ENCODE data around the gene PTAFR.
"Not testable (repeated sequence)": the region's sequence is repeated elsewhere in the genome, so short reads cannot be mapped to it uniquely, and the experiment has no call there.

The PTAFR gene

DNA sequence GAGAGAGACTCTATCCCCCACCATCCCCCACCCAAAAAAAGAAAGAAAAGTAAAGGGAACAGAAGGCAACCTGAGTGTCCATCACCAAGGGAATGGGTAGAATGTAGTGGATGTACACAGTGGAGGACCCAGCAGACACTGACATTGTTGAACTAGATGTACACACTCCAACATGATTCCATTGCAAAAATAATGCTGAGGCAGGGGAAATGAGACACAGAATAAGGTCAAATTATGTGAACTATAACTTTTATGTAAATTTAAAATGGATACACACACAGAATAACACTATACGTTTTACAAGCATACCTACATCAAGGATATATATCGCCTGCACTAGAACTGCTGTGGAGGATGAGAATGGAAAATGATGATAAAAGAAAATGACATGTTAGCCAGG is 34.8 kb downstream of the PTAFR start:
- DNase-seq, result no peak

DNA sequence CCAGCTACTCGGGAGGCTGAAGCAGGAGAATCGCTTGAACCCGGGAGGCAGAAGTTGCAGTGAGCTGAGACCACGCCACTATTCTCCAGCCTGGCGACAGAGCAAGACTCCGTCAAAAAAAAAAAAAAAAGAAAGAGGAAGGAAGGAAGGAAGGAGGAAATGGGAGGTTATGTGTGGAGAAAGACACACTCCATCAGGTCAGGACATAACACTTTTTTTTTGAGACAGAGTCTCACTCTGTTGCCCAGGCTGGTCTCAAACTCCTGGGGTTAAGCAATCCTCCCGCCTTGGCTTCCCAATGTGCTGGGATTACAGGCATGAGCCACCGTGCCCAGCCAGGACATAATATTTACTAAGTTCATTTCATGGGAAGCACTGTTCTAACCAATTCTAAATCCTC is 36.6 kb downstream of the PTAFR start:
- DNase-seq, result not testable (repeated sequence)

DNA sequence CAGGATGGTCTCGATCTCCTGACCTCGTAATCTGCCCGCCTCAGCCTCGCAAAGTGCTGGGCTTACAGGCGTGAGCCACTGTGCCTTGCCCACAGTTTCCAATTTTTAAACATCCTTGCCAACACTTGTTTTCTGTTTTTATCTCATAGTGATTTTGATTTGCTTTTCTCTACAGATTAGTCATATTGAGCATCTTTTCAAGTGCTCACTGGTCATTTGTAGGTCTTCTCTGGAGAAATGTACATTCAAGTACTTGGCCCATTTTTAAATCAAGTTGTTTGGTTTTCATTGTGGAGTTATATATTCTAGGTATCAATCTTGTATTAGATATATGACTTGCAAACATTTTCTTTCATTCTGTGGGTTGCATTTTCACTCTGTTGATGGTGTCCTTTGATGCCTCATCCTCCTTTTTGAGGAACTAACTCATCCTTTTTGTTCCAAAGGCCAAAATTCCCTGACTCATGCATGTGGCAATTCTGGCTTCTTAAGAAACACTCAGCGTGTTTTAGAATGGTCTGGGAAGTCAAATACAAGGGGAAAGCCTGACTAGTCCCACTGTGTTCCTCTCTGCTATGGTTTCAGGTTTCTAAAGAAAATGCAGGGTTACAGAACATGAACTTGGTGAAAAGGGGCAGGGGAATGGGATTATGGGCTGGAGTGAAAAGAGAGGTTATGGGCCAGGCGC is 37.3 kb downstream of the PTAFR start:
- DNase-seq, result no peak

DNA sequence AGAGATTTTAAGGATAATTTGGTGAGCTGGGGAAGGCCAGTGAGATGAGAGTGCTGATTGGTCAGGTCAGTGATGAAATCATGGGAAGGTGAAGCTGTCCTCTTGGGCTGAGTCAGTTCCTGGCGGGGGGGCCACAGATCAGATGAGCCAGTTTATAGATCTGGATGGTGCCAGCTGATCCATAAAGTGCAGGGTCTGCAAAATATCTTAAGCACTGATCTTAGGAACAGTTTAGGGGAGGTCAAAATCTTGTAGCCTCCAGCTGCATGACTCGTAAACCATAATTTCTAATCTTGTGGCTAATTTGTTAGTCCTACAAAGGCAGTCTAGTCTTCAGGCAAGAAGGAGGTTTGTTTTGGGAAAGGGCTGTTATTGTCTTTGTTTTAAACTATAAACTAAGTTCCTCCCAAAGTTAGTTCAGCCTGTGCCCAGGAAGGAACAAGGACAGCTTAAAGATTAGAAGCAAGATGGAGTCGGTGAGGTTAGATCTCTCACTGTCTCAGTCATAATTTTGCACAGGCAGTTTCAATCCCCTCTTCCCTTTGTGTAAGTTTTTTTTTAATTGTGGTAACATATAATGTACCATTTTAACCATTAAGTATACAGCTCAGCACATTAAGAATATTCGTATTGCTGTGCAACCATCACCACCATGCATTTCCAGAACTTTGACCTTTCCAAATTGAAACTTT is 39.4 kb downstream of the PTAFR start:
- no peak for DNase-seq

DNA sequence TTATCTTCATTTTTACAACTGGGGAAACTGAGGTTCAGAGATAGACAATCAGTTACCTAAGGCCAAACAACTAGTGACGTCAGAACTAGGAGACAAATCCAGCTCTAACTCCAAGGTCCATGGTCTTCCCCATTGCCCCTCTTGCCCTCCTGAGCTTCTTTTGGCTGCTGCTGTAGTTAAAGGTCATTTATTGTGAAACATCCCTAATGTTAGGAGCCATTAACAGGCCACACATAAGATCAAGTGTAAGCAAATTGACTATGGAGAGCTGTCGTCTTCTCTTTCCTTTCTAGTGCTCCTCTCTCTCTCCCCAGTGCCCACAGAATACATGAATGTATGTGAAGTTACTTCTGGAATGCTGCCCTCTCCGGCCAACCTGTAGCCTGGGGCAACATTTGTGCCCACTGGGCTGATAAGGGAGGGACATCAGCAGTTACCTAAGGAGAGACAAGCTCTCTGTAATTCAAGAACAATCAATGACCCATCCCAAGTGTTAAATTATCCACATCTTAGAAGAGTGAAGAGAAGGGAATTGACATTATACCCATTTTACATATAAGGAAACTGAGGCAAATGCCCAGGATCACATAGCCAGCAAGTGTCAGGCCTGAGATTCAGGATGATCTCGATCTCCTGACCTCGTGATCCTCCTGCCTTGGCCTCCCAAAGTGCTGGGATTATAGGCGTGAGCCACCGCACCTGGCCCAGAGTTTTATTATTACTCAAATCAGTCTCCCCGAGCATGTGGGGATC is 40.1 kb downstream of the PTAFR start:
- DNase-seq, result no peak

DNA sequence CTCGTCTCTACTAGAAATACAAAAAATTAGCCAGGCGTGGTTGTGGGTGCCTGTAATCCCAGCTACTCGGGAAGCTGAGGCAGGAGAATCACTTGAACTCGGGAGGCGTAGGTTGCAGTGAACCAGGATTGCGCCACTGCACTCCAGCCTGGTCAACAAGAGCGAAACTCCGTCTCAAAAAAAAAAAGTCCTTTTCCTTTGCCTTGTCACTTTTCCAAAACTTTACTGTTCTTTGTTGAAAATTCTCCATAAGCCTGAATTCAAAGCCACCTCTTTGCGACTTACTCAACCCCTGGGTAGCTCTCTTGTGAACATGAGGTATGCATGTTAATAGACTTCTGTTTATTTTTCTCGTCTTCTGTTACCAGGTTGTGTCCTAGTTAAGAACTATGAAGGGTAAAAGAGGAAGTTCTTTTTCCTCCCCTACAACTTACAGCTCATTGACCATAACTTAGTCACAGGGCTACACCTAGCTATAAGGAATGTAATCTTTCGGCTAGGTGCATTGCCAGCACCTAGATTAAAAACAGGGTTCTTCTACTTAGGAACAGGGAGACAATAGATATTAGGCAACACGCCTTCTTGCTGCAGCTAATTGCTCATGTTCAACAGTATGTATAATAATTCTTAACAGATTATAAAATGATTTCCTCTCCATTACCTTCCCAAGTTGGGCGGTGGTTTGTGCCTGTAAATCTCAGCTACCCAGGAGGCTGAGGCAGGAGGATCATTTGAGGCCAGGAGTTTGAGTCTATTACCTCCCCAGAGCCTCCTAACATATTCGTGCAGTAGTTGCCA is 40.9 kb downstream of the PTAFR start:
- no peak for DNase-seq

DNA sequence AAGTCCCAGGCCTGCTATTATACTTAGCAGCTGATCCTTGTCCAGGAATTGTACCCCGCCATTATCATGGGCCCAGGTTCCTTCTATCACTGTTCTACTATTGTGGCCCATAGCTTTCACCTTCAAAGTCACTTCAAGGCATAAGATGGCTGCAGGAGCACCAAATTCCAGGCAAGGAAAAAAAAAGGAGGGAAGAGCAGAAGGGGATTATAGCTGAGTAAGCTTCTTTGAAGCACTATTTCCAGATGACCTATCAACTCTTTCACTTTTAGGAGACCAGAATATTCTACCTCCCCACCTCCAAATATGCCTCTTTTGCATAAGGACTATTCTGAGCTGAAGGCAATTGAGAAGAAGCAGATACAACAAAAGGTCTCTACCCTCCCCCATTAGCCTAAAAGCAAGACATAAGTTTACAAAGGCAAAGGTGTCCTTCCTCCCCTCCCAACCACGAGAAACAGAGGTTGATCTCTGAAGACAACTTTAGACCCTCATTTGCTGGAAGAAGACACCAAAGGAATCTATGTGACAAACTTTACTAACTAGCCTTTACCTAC is 41.8 kb downstream of the PTAFR start:
- no peak for DNase-seq

DNA sequence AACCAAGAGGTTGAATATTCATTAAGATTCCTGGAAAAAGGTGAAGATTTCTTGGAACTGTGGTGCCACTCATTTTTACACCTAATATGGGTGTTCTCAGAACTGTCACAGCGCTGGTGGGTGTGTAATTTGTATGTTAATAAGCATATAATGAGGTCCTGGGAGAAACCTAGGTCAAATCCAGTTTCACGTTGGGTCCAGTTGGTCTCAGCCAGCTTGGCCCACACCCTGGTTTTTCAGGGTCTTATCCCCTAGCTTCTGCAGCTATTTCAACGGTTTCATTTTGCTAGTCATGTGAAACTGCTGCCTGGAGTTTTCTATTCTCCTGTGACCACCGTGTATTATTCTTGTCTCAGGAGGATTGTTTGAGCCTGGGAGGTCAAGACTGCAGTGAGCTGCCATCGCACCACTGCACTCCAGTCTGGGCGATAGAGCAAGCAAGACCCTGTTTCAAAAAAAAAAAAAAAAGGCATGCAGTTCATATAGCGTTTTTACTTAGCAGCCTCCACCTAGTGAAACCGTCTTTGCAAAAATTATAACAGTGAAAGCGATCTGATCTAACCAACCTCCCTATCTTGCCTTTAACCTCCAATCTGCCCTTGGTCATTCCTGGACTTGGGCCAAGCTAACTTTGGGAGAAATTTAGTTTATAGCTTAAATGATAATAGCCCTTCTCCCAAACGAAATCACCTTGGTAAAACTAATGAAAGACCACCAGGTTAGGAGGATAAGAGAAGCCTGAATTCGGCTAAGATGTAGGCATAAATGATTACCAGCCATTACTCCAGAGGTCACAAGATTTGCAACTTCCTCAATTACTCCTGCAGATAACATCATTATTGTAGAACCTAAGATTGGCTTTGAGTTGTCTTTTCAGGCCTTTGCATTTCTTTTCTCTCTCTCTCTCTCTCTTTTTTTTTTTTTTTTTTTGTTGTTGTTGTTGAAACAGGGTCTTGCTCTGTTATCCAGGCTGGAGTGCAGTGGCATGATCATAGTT is 44.0 kb downstream of the PTAFR start:
- no peak for DNase-seq

DNA sequence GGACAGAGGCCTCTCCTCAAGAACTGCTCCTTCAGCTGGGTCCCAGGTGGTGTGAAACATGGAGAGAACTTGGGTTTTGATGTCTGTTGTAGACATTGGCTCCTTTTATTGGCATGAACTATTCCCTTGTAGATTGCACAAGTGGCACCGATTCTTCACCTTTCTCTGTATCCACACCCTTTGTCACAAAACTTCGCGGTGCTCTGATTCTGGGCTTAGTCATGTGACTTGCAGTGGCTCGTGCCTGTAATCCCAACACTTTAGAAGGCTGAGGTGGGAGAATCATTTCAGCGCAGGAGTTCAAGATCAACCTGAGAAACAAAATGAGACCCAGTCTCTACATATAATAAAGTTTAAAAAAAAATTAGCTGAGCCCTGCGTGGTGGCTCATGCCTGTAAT is 45.6 kb downstream of the PTAFR start:
- no peak for DNase-seq

DNA sequence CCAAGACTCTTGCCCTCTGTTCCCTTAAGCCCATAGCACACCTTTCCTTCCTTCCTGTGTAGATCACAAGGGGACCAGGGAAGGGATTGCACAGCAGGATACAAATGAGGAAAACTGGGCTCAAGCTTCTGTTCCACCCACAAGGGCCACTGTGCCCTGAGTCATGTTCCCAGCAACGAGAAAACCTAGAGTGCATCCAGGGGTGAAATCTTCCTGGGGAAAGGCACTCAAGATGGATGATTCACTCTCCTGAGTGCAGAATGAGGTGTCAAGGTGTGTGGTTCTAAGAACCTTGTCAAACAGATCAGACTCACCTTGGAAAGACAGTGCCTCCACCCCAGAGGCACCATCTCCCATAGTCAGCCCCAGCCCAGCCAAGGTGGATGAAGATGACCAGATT is 47.3 kb downstream of the PTAFR start:
- no peak for DNase-seq

DNA sequence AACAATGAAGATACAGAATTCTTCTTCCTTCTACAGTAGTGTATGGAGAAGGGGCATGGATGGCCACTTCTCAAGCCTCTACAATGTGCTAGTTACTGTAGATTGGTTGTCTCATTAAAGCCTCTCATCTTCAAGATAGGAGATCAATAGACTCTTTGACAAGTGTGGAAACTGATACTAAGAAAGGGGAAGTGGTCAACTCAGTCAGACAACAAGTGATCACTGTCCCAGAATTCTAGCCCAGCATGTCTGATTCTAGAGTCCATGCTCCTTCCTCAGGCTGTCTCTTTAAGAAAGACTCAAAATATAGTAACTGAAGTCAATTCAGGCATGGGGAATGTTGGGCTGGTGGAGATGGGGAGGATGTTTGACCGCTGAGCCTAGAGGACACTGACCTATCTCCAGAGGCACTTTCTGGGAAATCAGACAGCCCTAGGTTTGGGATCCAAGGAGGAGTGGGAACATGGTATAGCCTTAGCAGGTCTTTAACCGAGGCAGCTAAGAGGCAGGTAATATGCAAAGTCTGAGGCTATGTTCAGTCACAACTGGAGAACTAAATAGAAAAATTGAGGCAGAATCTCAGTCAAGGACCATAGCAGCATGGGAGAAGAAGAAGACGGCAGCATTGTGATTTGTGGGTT is 48.8 kb downstream of the PTAFR start:
- DNase-seq, result no peak

DNA sequence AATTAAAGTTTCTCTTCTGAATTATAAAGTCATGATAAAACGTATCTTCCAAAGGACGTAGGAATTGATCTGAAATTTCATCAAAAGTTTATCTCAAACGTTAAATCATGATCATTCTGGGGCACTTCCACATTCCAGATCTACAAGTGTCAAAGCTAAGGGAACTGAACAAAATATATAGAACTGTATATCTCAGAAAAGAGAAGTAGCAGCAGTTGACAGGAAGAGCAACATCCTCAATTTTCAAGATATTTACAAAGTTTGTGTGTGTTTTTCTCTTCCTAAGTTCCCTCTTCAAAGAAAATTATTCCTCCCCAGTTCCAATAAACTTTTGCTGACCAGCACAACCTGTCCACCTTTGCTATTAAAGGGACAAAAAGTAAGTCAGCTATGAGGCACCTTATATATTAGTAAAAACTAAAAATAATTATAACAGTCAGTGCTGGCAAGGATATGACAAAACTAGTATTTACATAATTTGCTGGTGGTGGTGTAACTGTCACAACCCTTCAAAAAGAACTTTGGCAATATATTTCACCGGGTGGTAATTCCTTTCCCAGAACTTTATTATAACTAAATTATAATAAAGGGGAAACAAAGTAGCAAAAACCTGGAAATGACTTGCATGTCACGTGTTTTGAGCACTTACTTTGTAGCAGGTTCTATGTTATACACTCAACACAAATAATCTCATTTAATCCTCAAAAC is 49.6 kb downstream of the PTAFR start:
- no peak for DNase-seq

DNA sequence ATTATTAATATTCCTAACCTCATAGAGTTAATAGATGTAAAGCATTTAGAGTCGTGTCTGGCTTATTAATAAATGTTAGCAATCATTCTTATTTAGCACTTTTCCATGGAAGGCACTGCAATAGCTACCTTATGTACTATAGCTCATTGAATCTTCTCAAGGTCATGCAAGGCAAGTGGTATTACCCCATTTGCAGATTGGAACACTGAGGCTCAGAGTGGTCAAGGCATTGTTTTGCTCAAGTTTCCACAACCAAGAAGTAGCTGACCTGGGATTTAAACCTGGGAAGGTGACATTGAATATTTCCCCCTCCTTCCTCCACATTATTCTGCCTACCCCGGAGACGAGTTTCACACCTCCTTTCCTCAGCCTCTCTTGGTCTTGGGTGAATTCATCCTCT is 50.3 kb downstream of the PTAFR start:
- DNase-seq, result no peak

DNA sequence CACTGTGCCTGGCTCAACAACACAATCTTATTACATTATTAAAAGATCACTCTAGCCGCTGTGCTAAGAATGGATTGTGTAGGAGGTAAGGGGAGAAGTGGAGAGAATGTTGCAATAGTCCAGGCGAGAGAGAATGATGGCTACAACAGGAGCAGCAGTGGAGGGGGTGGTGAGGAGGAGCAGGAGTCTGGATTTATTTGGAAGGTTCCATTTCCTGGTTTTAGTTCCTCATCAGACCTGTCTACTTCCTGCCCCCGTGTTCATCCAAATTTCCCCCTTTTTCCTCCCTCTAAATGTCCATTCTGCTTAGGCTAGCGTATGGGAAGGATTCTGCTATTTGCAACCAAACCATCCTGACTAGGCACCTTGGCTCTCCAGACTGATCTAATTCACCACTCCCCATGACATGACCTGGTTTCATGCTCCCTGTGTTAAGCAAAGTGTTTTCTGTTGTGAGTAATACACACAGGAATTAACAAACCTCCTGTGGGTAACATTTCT is 53.0 kb downstream of the PTAFR start:
- no peak for DNase-seq

DNA sequence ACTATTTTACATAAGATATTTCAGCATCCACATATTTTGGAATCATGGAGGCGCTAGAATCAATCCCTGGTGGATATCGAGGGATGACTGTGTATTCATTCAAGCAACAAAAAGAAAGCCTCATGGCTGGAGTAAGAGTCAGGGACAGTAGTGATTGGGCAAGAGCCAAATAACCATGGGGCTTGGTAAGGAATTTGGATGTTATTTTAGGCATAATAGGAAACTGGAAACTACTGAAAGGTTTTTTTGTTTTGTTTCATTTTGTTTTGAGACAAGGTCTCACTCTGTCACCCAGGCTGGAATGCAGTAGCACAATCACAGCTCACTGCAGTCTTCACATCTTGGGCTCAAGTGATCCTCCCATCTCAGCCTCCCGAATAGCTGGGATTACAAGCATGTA is 54.3 kb downstream of the PTAFR start:
- no peak for DNase-seq

DNA sequence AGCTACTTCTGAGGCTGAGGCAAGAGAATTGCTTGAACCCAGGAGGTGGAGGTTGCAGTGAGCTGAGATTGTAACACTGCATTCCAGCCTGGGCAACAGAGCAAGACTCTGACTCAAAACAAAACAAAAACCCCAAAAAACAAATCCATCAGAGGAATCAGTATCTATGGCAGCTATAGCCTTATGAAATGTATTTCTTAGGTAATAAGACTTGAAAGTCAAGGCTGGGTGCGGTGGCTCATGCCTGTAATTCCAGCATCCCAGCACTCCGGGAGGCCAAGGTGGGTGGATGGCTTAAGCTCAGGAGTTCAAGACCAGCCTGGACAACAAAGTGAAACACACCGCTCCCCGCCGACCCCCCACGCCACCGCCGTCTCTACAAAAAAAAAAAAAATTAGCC is 56.9 kb downstream of the PTAFR start:
- no peak for DNase-seq

DNA sequence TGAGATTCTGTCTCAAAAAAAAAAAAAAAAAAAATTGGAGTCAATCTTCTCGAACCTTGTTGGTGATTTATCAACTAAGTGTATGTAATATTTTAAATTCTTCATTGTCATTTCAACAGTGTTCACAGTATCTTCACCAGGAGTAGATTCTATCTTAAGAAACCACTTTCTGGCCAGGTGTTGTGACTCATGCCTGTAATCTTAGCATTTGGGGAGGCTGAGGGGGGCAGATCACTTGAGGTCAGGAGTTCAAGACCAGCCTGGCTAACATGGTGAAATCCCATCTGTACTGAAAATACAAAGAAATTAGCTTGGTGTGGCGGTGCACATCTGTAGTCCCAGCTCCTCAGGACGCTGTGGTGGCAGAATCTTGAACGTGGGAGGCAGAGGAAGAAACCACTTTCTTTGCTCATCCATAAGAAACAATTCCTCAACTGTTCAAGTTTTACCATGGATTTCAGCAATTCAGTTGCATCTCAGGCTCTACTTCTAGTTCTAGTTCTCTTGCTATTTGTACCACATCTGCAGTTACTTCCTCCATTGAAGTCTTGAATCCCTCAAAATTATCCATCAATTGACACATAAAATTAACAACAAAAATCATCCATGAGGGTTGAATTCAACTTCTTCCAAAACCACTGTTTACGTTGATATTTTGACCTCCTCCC is 57.7 kb downstream of the PTAFR start:
- DNase-seq, result no peak

DNA sequence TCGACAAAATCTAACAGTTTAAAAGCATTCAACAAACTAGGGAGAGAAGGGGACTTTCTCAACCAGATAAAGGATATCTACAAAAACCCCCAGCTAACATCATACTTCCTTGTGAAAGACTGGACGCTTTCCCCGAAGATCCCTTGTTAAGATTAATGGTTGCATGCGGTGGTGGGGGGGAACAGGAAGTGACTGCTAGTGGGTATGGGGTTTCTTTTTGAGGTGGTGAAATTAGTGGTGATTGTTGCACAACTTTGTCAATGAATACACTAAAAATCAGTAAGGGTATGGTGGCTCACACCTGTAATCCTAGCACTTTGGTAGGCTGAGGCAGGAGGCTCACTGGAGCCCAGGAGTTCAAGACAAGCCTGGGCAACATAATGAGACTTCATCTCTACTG is 61.2 kb downstream of the PTAFR start:
- DNase-seq, result no peak

DNA sequence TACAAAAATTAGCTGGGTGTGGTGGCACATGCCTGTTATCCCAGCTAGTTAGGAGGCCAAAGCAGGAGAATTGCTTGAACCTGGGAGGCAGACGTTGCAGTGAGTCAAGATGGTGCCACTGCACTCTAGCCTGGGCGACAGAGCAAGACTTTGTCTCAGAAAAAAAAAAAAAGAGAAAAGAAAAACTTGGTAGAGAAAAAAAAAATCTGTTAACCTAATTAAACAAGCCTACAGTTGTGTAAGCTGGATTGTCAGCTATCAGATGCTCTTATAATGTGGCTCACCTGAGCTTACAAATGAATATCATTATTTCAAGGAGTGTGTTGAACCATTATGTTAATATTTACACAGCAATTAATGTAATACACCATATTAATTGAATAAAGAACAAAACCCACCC is 61.6 kb downstream of the PTAFR start:
- no peak for DNase-seq

DNA sequence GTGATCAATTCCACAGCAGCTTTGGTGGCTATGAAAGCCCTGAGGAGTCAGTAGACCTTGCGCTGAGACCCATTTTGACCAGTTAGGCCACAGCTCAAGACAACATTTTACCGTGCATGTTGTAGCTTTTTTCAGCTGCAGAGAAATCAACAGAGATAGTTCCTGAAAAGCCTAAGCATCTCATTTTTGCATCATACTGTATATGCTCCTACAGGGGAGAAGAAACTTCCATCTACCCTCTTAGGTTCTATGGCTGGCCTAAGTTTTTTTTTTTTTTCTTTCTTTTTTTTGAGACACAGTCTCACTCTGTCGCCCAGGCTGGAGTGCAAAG is 63.3 kb downstream of the PTAFR start:
- no peak for DNase-seq
